ENCODE measurements around the gene DRC7. TPM values are rescaled to one million over a fixed set of nuclear protein-coding genes. Genes with fewer than 3 reads are reported as not detected.

DRC7 gene
- 3.2 TPM for total RNA-seq
- 1.8 TPM for polyA plus RNA-seq (ENCODE audit: insufficient read depth, low read depth, low replicate concordance)
- long read RNA-seq, donor 1: 0 reads
- long read RNA-seq, donor 2: 0 reads
- long read RNA-seq, donor 3: 0 reads
- long read RNA-seq, donor 4: 0 reads
- long read RNA-seq, donor 5: 0 reads
- long read RNA-seq, donor 6: 0 reads
- long read RNA-seq, donor 7, partial matches to known transcripts: 2 of 7 reads
- long read RNA-seq, donor 7, other reads (novel, unspliced or antisense): 4 of 7 reads
- long read RNA-seq, donor 8: 0 reads
- long read RNA-seq, donor 9: 0 reads
- long read RNA-seq, donor 10: 0 reads

GRCh38 chr16:57694725-57695679, at the start of gene DRC7:
Gene DRC7 (plus strand): TSS chr16:57694806. CDS start chr16:57697950, 3,144 bp downstream.
- TF ChIP-seq, protein P1, sequence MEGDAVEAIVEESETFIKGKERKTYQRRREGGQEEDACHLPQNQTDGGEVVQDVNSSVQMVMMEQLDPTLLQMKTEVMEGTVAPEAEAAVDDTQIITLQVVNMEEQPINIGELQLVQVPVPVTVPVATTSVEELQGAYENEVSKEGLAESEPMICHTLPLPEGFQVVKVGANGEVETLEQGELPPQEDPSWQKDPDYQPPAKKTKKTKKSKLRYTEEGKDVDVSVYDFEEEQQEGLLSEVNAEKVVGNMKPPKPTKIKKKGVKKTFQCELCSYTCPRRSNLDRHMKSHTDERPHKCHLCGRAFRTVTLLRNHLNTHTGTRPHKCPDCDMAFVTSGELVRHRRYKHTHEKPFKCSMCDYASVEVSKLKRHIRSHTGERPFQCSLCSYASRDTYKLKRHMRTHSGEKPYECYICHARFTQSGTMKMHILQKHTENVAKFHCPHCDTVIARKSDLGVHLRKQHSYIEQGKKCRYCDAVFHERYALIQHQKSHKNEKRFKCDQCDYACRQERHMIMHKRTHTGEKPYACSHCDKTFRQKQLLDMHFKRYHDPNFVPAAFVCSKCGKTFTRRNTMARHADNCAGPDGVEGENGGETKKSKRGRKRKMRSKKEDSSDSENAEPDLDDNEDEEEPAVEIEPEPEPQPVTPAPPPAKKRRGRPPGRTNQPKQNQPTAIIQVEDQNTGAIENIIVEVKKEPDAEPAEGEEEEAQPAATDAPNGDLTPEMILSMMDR (IDR thresholded peaks at IDR 0.05; ENCODE audit: borderline replicate concordance, extremely low read depth, insufficient read depth): no peak
- Histone ChIP-seq H3K4me1 (ENCODE audit: control insufficient read depth in 2 of 3, insufficient read depth in 2 of 3, low read depth in 1 of 3, low read length in 3 of 3) (peaks cover 0 to 4% (median 0%) of the 10 kb centered on the region in 3 donors), H3K4me3 (ENCODE audit: low read length in 3 of 3) (peak within 1 kb of the TSS; percentile 28 to 53 (median 35)), H3K36me3 (ENCODE audit: control insufficient read depth in 2 of 3, insufficient read depth in 3 of 3, low read length in 3 of 3) (no peaks in the 10 kb centered on the region), H3K27me3 (ENCODE audit: control insufficient read depth, insufficient read depth, low read length) (no peaks in the 10 kb centered on the region), H3K9ac (ENCODE audit: low read length in 3 of 3) (no peak within 1 kb of the TSS), H3K9me3 (ENCODE audit: control insufficient read depth in 2 of 3, insufficient read depth in 1 of 3, low read length in 3 of 3) (no peaks in the 10 kb centered on the region), H3K27ac (ENCODE audit: low read depth in 2 of 2, low read length in 2 of 2) (no peak within 1 kb of the TSS)
- intact Hi-C loops (cut with DNase I): no loop called here
- FAIRE-seq: no peak
- peak in 4 of 5 donors; percentile 80 to 91 (median 84) for DNase-seq

DNA sequence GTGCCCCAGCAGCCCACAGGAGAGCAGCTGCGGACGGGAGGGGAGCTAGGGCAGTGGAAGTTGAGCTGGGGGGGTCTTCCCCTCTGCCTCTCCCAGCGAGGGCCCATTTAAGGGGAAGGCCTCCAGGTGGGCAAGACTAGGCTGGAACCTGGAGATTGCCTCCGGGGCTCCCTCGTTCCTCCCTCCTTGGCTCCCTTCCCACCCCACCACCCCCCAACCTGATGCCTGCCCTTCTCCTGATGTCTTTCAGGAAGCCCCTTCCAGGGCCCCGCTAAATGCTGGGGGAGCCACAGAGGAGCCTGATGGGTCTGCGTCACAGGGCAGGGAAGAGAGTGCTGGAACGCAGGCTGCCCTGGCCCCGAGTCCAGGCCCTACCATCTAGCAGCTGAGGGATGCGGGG, 49.4 kb upstream of the DRC7 start:
- TF ChIP-seq, protein P1 (IDR thresholded peaks at IDR 0.05; ENCODE audit: borderline replicate concordance, extremely low read depth, insufficient read depth): no peak
- FAIRE-seq: no peak
- Histone ChIP-seq H3K27me3 (ENCODE audit: control insufficient read depth, insufficient read depth, low read length) (no peaks in the 10 kb centered on the region), H3K4me1 (ENCODE audit: control insufficient read depth in 2 of 3, insufficient read depth in 2 of 3, low read depth in 1 of 3, low read length in 3 of 3) (peaks cover 0 to 33% (median 20%) of the 10 kb centered on the region in 3 donors), H3K27ac (ENCODE audit: low read depth in 2 of 2, low read length in 2 of 2) (peak overlapping the region in 1 of 2 donors; percentile 50), H3K9me3 (ENCODE audit: control insufficient read depth in 2 of 3, insufficient read depth in 1 of 3, low read length in 3 of 3) (no peaks in the 10 kb centered on the region), H3K9ac (ENCODE audit: low read length in 3 of 3) (no peak overlapping the region), H3K36me3 (ENCODE audit: control insufficient read depth in 2 of 3, insufficient read depth in 3 of 3, low read length in 3 of 3) (peaks cover 0 to 29% (median 15%) of the 10 kb centered on the region in 3 donors), H3K4me3 (ENCODE audit: low read length in 3 of 3) (no peak overlapping the region)
- intact Hi-C loops (cut with DNase I): loop anchor here (5.0 kb wide), 1 partner anchor 53 kb away; no protein-coding TSS in a partner anchor
- no peak for DNase-seq

DNA sequence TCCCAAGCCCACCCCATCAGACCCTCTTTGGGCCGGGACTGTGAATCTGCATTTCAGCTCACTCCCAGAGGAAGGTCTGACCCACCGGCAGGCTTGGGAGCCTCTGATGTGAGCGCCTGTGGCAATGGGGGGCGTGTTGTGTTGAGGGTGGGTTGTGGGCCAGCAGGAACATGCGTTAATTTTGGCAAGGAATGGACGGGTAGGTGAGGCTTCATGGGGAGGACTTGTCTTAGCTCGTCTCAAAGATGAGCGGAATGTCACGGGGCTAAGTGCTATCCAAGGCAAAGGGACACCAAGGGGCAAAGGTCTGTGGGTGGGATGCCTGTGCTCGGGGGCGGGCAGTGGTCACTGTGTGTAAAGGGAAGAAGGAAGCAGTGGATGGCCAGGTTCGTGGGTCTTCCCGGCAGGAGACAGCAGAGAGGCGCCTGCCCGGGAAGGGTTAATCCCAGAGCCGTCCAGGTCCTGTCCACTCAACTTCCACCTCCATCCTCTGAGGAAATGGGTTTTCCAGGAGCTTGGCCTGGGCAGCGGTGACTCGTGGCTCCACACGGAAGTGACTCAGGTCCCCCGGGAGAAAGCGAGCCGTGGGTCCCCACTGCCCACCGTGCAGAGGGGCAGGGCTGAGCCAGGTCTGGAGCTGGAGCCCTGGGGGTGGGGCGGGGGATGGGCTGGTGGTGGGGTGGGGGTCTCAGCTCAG, 48.8 kb upstream of the DRC7 start:
- peak in 1 of 5 donors; percentile 44 for DNase-seq
- peaks cover 0 to 33% (median 17%) of the 10 kb centered on the region in 3 donors for H3K36me3 ChIP-seq (ENCODE audit: control insufficient read depth in 2 of 3, insufficient read depth in 3 of 3, low read length in 3 of 3)
- TF ChIP-seq, protein P1 (IDR thresholded peaks at IDR 0.05; ENCODE audit: borderline replicate concordance, extremely low read depth, insufficient read depth): no peak
- H3K4me1 ChIP-seq (ENCODE audit: control insufficient read depth in 2 of 3, insufficient read depth in 2 of 3, low read depth in 1 of 3, low read length in 3 of 3): peaks cover 0 to 29% (median 17%) of the 10 kb centered on the region in 3 donors
- no peak overlapping the region for H3K4me3 ChIP-seq (ENCODE audit: low read length in 3 of 3)
- no peaks in the 10 kb centered on the region for H3K27me3 ChIP-seq (ENCODE audit: control insufficient read depth, insufficient read depth, low read length)
- no peak for FAIRE-seq
- H3K9ac ChIP-seq (ENCODE audit: low read length in 3 of 3): no peak overlapping the region
- H3K9me3 ChIP-seq (ENCODE audit: control insufficient read depth in 2 of 3, insufficient read depth in 1 of 3, low read length in 3 of 3): no peaks in the 10 kb centered on the region
- intact Hi-C loops (cut with DNase I): loop anchor here (5.0 kb wide), 1 partner anchor 54 kb away; no protein-coding TSS in a partner anchor
- peak overlapping the region; percentile 34 to 59 for H3K27ac ChIP-seq (ENCODE audit: low read depth in 2 of 2, low read length in 2 of 2)

Data from kidney (tissue), 22 donors.